HUES6 (cell line): Measurements from ENCODE around the gene P2RX3.

Experiments used
- H3K27ac ChIP-seq: 2 replicates; pipeline ENCODE4 v1.7.0; 2013; ENCODE audit warnings: low read depth, mild to moderate bottlenecking, low read length, inconsistent platforms
- H3K27me3 ChIP-seq: 2 replicates; pipeline ENCODE4 v1.6.1; 2013; ENCODE audit warnings: low read length; ENCODE audit not compliant: control insufficient read depth, insufficient read depth
- H3K36me3 ChIP-seq: 2 replicates; pipeline ENCODE4 v1.6.1; 2013; ENCODE audit warnings: low read length; ENCODE audit not compliant: control insufficient read depth, insufficient read depth
- H3K4me1 ChIP-seq: 2 replicates; pipeline ENCODE4 v1.6.1; 2013; ENCODE audit warnings: low read length; ENCODE audit not compliant: control insufficient read depth, insufficient read depth
- H3K4me3 ChIP-seq: 2 replicates; pipeline ENCODE4 v1.5.1; 2013; ENCODE audit warnings: low read depth, low read length
- H3K9ac ChIP-seq: one replicate; pipeline ENCODE4 v1.6.1; 2013; ENCODE audit warnings: mild to moderate bottlenecking, low read length
- H3K9me3 ChIP-seq: 2 replicates; pipeline ENCODE4 v1.6.1; 2013; ENCODE audit warnings: low read depth, low read length; ENCODE audit not compliant: control insufficient read depth, insufficient read depth

Gene P2RX3

GRCh38 chr11:57342702-57343101 lies 4.5 kb downstream of the P2RX3 start:
- no peak overlapping the region for H3K27ac ChIP-seq
- no peaks in the 10 kb centered on the region for H3K9me3 ChIP-seq
- no peak overlapping the region for H3K4me3 ChIP-seq
- H3K36me3 ChIP-seq, result no peaks in the 10 kb centered on the region
- H3K27me3 ChIP-seq, result peaks cover 9% of the 10 kb centered on the region; the same call in 1 of the 2 replicates
- H3K4me1 ChIP-seq, result peaks cover 39% of the 10 kb centered on the region
- no peak overlapping the region for H3K9ac ChIP-seq

- H3K27ac ChIP-seq, result no peak overlapping the region
- H3K4me1 ChIP-seq, result peaks cover 32% of the 10 kb centered on the region
- no peak overlapping the region for H3K9ac ChIP-seq
- no peaks in the 10 kb centered on the region for H3K36me3 ChIP-seq
- H3K9me3 ChIP-seq, result no peaks in the 10 kb centered on the region
- no peak overlapping the region for H3K4me3 ChIP-seq
- H3K27me3 ChIP-seq, result peaks cover 16% of the 10 kb centered on the region; the same call in 1 of the 2 replicates
Observed at GRCh38 chr11:57343825-57344224, 5.7 kb downstream of the P2RX3 start.

GRCh38 chr11:57344826-57345225 lies 6.7 kb downstream of the P2RX3 start:
- no peak overlapping the region for H3K4me3 ChIP-seq
- no peak overlapping the region for H3K27ac ChIP-seq
- H3K4me1 ChIP-seq, result peaks cover 33% of the 10 kb centered on the region
- H3K36me3 ChIP-seq, result no peaks in the 10 kb centered on the region
- H3K9ac ChIP-seq, result no peak overlapping the region
- no peaks in the 10 kb centered on the region for H3K9me3 ChIP-seq
- H3K27me3 ChIP-seq, result peaks cover 13% of the 10 kb centered on the region; the same call in 1 of the 2 replicates

- Histone ChIP-seq H3K27ac (no peak overlapping the region), H3K9ac (no peak overlapping the region), H3K36me3 (no peaks in the 10 kb centered on the region), H3K4me1 (peaks cover 27% of the 10 kb centered on the region), H3K27me3 (0 out of 2 replicates have a peak, but pooled peaks cover 13% of the 10 kb centered on the region), H3K4me3 (no peak overlapping the region), H3K9me3 (no peaks in the 10 kb centered on the region)
Observed at GRCh38 chr11:57345555-57346211, 7.5 kb downstream of the P2RX3 start.

GRCh38 chr11:57347336-57347735 lies 9.2 kb downstream of the P2RX3 start:
- Histone ChIP-seq H3K4me1 (peaks cover 27% of the 10 kb centered on the region), H3K27me3 (0 out of 2 replicates have a peak, but pooled peaks cover 13% of the 10 kb centered on the region), H3K36me3 (no peaks in the 10 kb centered on the region), H3K9ac (no peak overlapping the region), H3K9me3 (no peaks in the 10 kb centered on the region), H3K4me3 (no peak overlapping the region), H3K27ac (no peak overlapping the region)

GRCh38 chr11:57348052-57348451 lies 9.9 kb downstream of the P2RX3 start:
- Histone ChIP-seq H3K9ac (no peak overlapping the region), H3K27ac (no peak overlapping the region), H3K9me3 (no peaks in the 10 kb centered on the region), H3K4me3 (no peak overlapping the region), H3K4me1 (peaks cover 24% of the 10 kb centered on the region), H3K27me3 (0 out of 2 replicates have a peak, but pooled peaks cover 13% of the 10 kb centered on the region), H3K36me3 (no peaks in the 10 kb centered on the region)

GRCh38 chr11:57348636-57349313 lies 10.6 kb downstream of the P2RX3 start:
- H3K4me3 ChIP-seq, result no peak overlapping the region
- H3K4me1 ChIP-seq, result peaks cover 24% of the 10 kb centered on the region
- no peaks in the 10 kb centered on the region for H3K9me3 ChIP-seq
- 0 out of 2 replicates have a peak, but pooled peaks cover 13% of the 10 kb centered on the region for H3K27me3 ChIP-seq
- H3K36me3 ChIP-seq, result no peaks in the 10 kb centered on the region
- H3K27ac ChIP-seq, result no peak overlapping the region
- no peak overlapping the region for H3K9ac ChIP-seq

- Histone ChIP-seq H3K9me3 (no peaks in the 10 kb centered on the region), H3K27me3 (0 out of 2 replicates have a peak, but pooled peaks cover 13% of the 10 kb centered on the region), H3K4me3 (peak overlapping the region; percentile 51), H3K4me1 (peaks cover 23% of the 10 kb centered on the region), H3K9ac (peak overlapping the region; percentile 11), H3K27ac (no peak overlapping the region), H3K36me3 (no peaks in the 10 kb centered on the region)
Observed at GRCh38 chr11:57349491-57350274, 11.5 kb downstream of the P2RX3 start.

- Histone ChIP-seq H3K36me3 (no peaks in the 10 kb centered on the region), H3K9ac (no peak overlapping the region), H3K4me1 (peaks cover 17% of the 10 kb centered on the region), H3K4me3 (no peak overlapping the region), H3K27me3 (0 out of 2 replicates have a peak, but pooled peaks cover 5% of the 10 kb centered on the region), H3K9me3 (no peaks in the 10 kb centered on the region), H3K27ac (no peak overlapping the region)
Observed at GRCh38 chr11:57353036-57353435, 14.9 kb downstream of the P2RX3 start.

GRCh38 chr11:57353446-57353845 lies 15.3 kb downstream of the P2RX3 start:
- Histone ChIP-seq H3K4me1 (peaks cover 17% of the 10 kb centered on the region), H3K9me3 (no peaks in the 10 kb centered on the region), H3K27ac (no peak overlapping the region), H3K27me3 (0 out of 2 replicates have a peak, but pooled peaks cover 2% of the 10 kb centered on the region), H3K9ac (no peak overlapping the region), H3K4me3 (no peak overlapping the region), H3K36me3 (no peaks in the 10 kb centered on the region)

- no peaks in the 10 kb centered on the region for H3K27me3 ChIP-seq
- no peak overlapping the region for H3K9ac ChIP-seq
- no peak overlapping the region for H3K27ac ChIP-seq
- no peak overlapping the region for H3K4me3 ChIP-seq
- no peaks in the 10 kb centered on the region for H3K9me3 ChIP-seq
- peaks cover 17% of the 10 kb centered on the region for H3K4me1 ChIP-seq
- H3K36me3 ChIP-seq, result no peaks in the 10 kb centered on the region
Observed at GRCh38 chr11:57353852-57354251, 15.7 kb downstream of the P2RX3 start.
